Gastrocnemius medialis (tissue), 4 donors: Measurements from ENCODE around the gene IDS.

Experiments used
- CTCF ChIP-seq, 5 experiments: fragments of 450-650 bp in 3 of 5; fragments of 200-600 bp in 2 of 5; sonication (generic) in 2 of 5; IDR thresholded peaks in 4 of 5; conservative IDR thresholded peaks in 1 of 5; 1 replicate in 4 of 5; 2 replicates in 1 of 5; pipeline ENCODE4 v1.5.1; 2016 to 2019; ENCODE audit warnings: antibody characterized with exemption in 5 of 5, mild to moderate bottlenecking in 3 of 5, moderate library complexity in 3 of 5
- POLR2A ChIP-seq, 2 donors: fragments of 450-650 bp; IDR thresholded peaks; one replicate each; pipeline ENCODE4 v1.6.1; 2017; ENCODE audit warnings: antibody characterized with exemption in 2 of 2, mild to moderate bottlenecking in 2 of 2, moderate library complexity in 2 of 2

- TF ChIP-seq CTCF (IDR thresholded peaks at IDR 0.05 in 4 of 5, conservative IDR thresholded peaks at IDR 0.05 in 1 of 5) (no peak), POLR2A (IDR thresholded peaks at IDR 0.05) (no peak)
Measured at GRCh38 chrX:149493567-149494562, 11.2 kb downstream of the IDS start.
